Endometrial microvascular endothelial cells (primary cell): ENCODE data around the gene BCL6B. TPM values are rescaled to one million over a fixed set of nuclear protein-coding genes. Genes with fewer than 3 reads are reported as not detected.

Experiments
- in situ Hi-C: cut with HindIII; loops from 2 replicates; pipeline ENCODE4 v1.10.0; 2017; ENCODE audit warnings: low sequenced_read_pairs, low pct_unique_long_range_greater_than_20kb; ENCODE audit errors: inconsistent ontology term
- total RNA-seq: library from RNA; depleted of rRNA; stranded (reverse); fragments of >200 nt; gene quantifications from one replicate; pipeline ENCODE4 v1.2.3, GENCODE V29; 2015; ENCODE audit errors: inconsistent ontology term

Gene BCL6B
- total RNA-seq, 1 donor from 2014 or later = 67.7 TPM

DNA sequence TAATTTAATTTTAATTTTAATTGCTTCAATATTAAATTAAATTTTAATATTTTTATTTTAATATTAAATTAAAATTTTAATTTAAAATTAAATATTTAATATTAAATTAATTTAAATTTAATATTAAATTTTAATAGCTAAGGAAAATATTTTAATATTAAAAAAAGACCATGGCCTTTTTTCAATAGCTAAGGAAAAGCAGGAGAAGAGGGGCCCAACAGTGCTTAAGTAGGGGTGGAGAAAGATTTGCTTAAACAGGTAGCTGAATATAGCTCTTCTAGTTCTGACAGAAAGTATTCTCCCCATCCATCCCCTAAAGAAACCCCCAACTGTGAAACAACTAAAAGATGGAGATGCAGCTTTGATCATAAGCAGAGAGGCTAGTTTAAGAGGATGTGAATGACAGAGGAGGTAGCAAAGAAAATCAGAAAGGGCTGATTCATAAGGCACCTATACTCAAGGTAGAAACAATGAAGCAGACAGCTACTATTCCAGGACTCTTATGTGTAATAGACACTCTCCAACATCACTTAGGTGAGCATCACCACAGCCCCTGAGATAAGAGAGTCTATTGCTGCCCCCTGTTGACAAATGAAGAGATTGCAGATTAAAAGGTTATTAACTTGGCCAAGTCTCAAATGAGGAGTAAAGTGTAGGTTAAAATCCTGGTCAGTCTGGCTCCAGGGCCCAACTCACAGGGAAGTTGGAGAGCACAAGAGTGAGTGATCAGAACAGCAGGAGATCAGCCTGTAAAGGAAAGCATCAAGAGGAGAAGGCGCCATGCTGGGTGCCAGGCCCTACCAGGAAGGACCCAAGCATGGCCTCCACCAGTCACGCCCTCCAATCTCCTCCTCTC, 18.2 kb upstream of the BCL6B start:
- in situ Hi-C loops = loop anchor here (25.0 kb wide), 1 partner anchor 92 kb away; no protein-coding TSS in a partner anchor

DNA sequence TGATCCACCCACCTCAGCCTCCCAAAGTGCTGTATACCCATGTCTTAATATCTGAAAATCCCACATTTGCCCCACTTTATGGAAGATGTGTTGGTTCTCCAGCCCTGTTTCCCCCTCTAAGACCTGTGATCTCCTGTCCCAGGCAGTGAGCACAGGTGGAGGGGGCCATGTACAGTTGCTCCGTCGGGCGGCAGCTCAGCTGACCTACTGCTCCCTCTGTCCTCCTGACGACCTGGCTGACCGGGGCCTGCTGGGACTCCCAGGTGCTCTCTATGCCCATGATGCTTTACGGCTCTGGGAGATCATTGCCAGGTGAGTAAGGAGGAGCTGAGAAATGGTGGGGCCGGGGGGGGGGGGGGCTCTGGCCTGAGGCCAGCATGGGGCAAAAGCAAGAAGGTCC, 17.1 kb upstream of the BCL6B start:
- in situ Hi-C loops = loop anchor here (25.0 kb wide), 1 partner anchor 93 kb away; no protein-coding TSS in a partner anchor

GRCh38 chr17:7007143-7007542, 15.7 kb upstream of the BCL6B start:
- in situ Hi-C loops = loop anchor here (25.0 kb wide), 1 partner anchor 95 kb away; no protein-coding TSS in a partner anchor

DNA sequence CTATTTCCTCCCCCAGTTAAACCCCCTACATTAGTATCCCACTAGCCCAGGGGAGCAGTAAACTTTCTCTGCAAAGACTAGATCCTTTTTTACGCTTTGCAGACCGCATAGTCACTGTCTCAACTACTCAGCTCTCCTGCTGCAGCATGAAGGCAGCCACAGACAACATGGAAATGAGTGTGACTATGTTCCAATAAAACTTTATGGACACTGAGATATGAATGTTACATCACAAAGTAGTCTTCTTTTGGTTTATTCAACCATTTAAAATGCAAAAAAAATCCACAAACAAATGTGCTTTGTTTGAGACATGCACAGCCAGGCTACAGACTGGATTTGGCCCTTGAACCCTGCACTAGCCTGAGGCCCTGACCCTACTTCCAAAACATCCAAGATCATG, 12.3 kb upstream of the BCL6B start:
- in situ Hi-C loops = loop anchor here (25.0 kb wide), 1 partner anchor 98 kb away; no protein-coding TSS in a partner anchor

- in situ Hi-C loops = loop anchor here (25.0 kb wide), 1 partner anchor 99 kb away; no protein-coding TSS in a partner anchor
These were observed 11.4 kb upstream of the BCL6B start for GRCh38 chr17:7011415-7011814.

- in situ Hi-C loops = loop anchor here (25.0 kb wide), 1 partner anchor 100 kb away; no protein-coding TSS in a partner anchor
These were observed 11.0 kb upstream of the BCL6B start for GRCh38 chr17:7011942-7012254.

- in situ Hi-C loops = loop anchor here (25.0 kb wide), 1 partner anchor 102 kb away; no protein-coding TSS in a partner anchor
These were observed 8.4 kb upstream of the BCL6B start for GRCh38 chr17:7014261-7014994.

- in situ Hi-C loops = loop anchor here (25.0 kb wide), 1 partner anchor 103 kb away; no protein-coding TSS in a partner anchor
These were observed 7.6 kb upstream of the BCL6B start for GRCh38 chr17:7014995-7015958.

GRCh38 chr17:7016418-7016817, 6.4 kb upstream of the BCL6B start:
- in situ Hi-C loops = loop anchor here (25.0 kb wide), 1 partner anchor 104 kb away; no protein-coding TSS in a partner anchor

DNA sequence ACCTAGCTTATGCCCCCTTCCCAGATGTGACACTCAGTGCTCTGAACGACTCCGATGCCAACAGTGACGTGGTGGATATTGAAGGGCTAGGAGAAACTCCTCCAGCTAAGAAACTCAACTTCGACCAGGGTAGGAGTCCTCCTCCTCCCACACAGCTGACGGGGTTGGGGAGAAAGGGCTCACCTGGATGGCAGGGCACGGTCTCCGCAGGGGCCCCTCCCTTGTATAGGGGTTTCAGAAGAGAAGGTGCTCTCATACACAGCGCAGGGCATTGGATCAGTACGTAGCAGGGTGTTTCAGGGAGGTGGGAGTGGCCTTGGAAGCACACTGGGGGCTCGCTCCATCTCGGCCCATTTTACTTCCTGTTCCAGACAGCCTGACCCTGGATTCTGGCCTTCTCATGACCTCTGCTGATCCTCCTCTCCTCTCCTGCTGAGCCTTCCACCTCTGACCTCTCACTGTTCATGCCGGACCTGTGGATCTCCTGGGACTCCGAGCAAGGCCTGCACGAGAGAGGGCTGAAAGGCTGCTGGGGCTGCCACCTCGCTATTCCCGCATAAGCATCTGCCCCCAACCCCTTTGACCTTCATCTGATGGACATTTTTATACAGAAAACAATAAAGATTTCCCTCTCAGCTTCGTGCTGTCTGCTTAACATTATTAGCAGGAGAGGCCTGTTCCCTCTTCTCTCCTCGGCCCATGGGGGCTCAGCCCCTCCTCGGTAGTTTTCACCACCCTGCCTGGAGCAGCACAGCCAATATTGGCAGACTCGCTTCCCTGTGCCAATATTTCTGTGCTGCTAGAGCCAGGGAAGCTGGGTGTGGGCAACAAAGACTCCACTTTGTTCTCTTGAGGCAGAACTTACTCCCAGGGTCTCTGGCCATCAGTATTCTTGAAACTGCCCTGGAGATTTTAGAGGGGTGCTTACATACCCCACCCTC, 5.7 kb upstream of the BCL6B start:
- in situ Hi-C loops = loop anchor here (25.0 kb wide), 1 partner anchor 105 kb away; no protein-coding TSS in a partner anchor

- in situ Hi-C loops = loop anchor here (25.0 kb wide), 1 partner anchor 106 kb away; no protein-coding TSS in a partner anchor
These were observed 5.0 kb upstream of the BCL6B start for GRCh38 chr17:7017827-7018200.

GRCh38 chr17:7018331-7018964, 4.4 kb upstream of the BCL6B start:
- in situ Hi-C loops = loop anchor here (25.0 kb wide), 1 partner anchor 106 kb away; no protein-coding TSS in a partner anchor

GRCh38 chr17:7019367-7019766, 3.5 kb upstream of the BCL6B start:
- in situ Hi-C loops = loop anchor here (25.0 kb wide), 1 partner anchor 107 kb away; no protein-coding TSS in a partner anchor

DNA sequence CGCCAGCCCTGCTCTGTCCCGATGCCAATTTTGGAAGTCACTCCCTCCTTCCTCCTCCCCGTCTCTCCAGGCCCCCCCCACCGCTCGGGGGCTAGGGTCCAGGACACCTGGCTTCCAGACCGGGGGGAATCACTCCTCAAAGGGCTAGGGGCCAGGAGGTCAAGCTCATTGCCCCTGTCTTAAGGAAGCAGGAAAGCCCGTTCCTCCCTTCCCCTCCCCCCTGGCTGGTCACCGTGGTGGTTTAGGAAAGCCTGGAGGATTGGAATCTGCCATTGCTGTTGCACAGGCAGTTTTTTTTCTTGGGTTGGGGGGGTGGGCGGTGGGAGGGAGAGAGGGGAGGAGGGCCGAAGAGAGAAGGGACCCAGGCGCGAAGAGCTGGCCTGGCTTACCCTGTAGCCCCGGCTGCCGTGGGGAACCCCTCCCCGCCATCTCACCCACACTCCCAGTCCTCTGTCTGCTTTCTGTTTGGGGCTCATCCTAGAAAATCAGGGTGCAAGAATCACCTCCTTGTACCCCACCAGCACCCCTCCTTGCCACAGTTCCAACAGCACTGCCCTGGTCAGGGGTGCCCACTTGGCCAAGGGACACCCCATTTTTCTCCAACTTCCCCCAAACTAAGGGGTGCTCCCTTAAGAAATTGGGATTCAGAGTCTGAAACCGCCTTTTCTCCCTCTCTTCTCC, 2.9 kb upstream of the BCL6B start:
- in situ Hi-C loops = loop anchor here (25.0 kb wide), 1 partner anchor 108 kb away; no protein-coding TSS in a partner anchor

DNA sequence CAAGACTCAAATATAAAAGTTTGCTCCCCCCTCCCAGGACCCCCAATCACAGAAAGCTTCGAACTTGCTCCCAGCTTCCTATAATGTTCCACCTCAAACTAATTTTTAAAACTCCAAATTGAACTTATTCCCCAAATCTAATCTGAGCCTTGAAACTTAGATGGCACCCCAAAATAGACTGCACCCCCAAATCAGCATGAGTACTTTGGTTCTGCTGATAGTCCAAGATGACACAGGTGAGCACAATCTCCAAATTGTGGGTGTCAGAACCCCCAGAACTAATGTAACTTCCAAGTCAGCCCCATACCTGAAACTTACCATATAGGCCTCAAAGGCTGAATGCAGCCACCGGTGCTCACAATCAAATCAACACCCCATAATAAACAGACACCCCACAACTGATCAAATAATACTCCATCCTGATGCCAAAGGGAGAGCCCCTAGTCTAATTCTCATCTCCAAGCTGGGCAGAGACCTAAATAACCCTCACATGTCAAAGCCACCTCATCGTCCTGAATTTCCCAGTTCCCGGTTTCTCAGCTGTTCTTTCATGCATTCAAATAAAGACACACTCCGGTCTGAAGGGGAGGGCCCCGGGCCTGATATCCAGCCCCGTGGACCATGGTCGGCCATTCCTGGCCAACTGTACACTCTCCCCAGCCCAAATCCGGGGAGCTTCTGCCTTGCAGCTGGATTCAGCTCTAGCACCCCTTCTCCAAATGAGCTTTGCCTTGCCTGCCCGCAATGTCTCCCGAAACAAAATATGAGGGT, 1.8 kb upstream of the BCL6B start:
- in situ Hi-C loops = loop anchor here (25.0 kb wide), 1 partner anchor 109 kb away; no protein-coding TSS in a partner anchor
